22Rv1 (cell line): Measurements from ENCODE around the gene TPI1.
A peak's percentile ranks its signal among the peaks of the same experiment; 100 is the strongest.

Source experiments
- H3K27ac ChIP-seq: fragments of 450-650 bp; 2 replicates; pipeline ENCODE4 v1.5.1; 2017
- ZFX ChIP-seq: fragments of 450-650 bp; IDR thresholded peaks from 2 replicates; pipeline ENCODE4 v1.6.1; 2017; ENCODE audit warnings: antibody characterized with exemption, borderline replicate concordance
- TF ChIP-seq, protein P1 (sequence below): fragments of 450-650 bp; IDR thresholded peaks from 2 replicates; pipeline ENCODE4 v1.5.1; 2017; ENCODE audit warnings: mild to moderate bottlenecking

TPI1 gene

GRCh38 chr12:6909421-6910145, 42.3 kb downstream of the TPI1 start:
- TF ChIP-seq, protein P1, sequence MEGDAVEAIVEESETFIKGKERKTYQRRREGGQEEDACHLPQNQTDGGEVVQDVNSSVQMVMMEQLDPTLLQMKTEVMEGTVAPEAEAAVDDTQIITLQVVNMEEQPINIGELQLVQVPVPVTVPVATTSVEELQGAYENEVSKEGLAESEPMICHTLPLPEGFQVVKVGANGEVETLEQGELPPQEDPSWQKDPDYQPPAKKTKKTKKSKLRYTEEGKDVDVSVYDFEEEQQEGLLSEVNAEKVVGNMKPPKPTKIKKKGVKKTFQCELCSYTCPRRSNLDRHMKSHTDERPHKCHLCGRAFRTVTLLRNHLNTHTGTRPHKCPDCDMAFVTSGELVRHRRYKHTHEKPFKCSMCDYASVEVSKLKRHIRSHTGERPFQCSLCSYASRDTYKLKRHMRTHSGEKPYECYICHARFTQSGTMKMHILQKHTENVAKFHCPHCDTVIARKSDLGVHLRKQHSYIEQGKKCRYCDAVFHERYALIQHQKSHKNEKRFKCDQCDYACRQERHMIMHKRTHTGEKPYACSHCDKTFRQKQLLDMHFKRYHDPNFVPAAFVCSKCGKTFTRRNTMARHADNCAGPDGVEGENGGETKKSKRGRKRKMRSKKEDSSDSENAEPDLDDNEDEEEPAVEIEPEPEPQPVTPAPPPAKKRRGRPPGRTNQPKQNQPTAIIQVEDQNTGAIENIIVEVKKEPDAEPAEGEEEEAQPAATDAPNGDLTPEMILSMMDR: no peak
- TF ChIP-seq ZFX: no peak
- H3K27ac ChIP-seq: no peak overlapping the region

GRCh38 chr12:6912164-6912935, 45.0 kb downstream of the TPI1 start:
- no peak overlapping the region for H3K27ac ChIP-seq
- no peak for TF ChIP-seq ZFX
- TF ChIP-seq, protein P1: no peak

DNA sequence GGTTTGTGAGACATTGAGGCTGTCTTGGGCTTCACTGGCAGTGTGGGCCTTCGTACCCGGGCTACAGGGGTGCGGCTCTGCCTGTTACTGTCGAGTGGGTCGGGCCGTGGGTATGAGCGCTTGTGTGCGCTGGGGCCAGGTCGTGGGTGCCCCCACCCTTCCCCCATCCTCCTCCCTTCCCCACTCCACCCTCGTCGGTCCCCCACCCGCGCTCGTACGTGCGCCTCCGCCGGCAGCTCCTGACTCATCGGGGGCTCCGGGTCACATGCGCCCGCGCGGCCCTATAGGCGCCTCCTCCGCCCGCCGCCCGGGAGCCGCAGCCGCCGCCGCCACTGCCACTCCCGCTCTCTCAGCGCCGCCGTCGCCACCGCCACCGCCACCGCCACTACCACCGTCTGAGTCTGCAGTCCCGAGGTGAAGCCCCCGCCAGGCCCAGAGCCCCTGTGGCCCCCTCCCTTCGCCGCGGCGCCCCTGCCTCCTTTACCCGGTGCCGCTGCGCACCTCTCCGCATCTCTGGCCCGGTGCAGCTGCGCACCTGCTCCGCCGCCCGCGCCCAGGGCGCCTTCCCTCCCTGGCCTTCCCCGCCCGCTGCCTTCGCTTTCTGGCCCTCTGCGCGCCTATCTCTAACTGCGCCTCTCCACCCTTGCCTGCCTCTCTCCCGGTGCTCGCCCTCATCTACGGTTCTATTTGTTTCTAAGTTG, 47.1 kb downstream of the TPI1 start, which contains the start of gene ENO2:
TSS of gene ENO2 (plus strand) at position 335 of the 701 bp plus-strand sequence. CDS start 1,253 bp downstream, outside the sequence.
- TF ChIP-seq, protein P1: peak; percentile 21; the same call in 1 of the 2 replicates
- no peak for TF ChIP-seq ZFX
- peak within 1 kb of the TSS; percentile 82 for H3K27ac ChIP-seq

GRCh38 chr12:6914947-6915788, 47.8 kb downstream of the TPI1 start:
- peak overlapping the region; percentile 82 for H3K27ac ChIP-seq

DNA sequence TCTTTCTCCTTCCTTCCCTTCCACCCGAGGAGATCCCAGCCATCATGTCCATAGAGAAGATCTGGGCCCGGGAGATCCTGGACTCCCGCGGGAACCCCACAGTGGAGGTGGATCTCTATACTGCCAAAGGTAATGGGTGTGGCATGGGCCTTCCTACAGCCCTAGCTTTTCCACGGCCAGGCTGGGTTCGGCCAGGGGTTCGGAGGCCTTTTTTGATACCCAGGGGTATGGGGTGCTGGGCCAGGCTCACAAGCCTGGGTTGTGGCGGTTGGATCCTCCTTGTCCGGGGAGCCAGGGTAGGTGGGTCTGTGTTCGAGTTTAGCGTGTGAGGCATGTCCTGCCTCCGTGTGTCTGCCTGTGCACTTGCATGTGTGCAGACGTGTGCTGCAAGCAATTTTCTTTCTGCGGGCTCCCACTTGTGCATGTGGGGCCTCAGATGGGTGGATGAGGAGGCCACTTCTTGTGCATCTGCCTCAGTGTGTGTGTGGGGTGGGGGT, 48.5 kb downstream of the TPI1 start:
- H3K27ac ChIP-seq: peak overlapping the region; percentile 82
- TF ChIP-seq, protein P1: no peak
- no peak for TF ChIP-seq ZFX

More at GRCh38 chr12:6914947-6915788, 47.8 kb downstream of the TPI1 start:
- TF ChIP-seq ZFX: no peak
- TF ChIP-seq, protein P1: no peak

DNA sequence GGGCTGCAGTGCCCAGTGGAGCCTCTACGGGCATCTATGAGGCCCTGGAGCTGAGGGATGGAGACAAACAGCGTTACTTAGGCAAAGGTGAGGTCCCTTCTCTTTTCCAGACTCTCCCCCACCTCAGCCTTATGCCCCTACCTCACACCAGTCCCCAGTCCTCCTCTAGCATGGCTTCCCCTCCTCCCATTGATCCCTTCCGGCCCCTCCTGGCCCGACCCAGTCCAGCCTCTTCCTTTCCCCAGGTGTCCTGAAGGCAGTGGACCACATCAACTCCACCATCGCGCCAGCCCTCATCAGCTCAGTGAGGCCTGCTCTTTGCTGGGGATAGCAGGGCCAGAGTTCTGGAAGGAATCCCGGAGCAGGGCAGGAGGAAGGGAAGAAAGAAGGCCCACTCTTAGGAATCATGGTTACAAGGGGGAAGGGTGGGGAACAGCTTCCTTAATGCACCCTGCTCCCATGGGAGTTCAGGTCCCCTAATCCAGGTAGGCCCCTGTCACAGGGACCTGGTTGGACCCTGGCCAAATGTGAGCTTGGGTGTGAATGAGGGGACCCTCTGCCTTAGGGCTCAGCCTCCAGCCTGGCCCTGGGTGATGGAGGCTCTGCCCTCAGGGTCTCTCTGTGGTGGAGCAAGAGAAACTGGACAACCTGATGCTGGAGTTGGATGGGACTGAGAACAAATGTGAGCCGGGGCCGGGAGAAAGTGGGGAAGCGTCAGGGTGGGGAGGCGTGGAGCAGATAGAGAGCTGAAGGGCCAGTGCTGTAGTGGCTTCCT, 49.3 kb downstream of the TPI1 start:
- no peak for TF ChIP-seq ZFX
- TF ChIP-seq, protein P1: no peak
- H3K27ac ChIP-seq: peak overlapping the region; percentile 82; the same call in 1 of the 2 replicates
